SH-SY5Y (cell line): Measurements from ENCODE around the gene SMC3.

Source experiments
- GATA2 ChIP-seq: IDR thresholded peaks from 2 replicates; pipeline ENCODE4 v1.6.1; 2011; ENCODE audit warnings: mild to moderate bottlenecking, low read depth, low read length
- GATA3 ChIP-seq: IDR thresholded peaks from 2 replicates; pipeline ENCODE4 v1.6.1; 2011; ENCODE audit warnings: low read depth, mild to moderate bottlenecking, low read length, moderate library complexity

- TF ChIP-seq GATA3, result no peak
- no peak for TF ChIP-seq GATA2
Observed at GRCh38 chr10:110643035-110643652, 75.6 kb downstream of the SMC3 start.
